Activated naive CD4-positive, alpha-beta T cell treated with anti-CD3 and anti-CD28 coated beads for 36 hours (primary cell): ENCODE results near the gene VWF. TPM values are rescaled to one million over a fixed set of nuclear protein-coding genes. Genes with fewer than 3 reads are reported as not detected.

ENCODE experiments used
- CTCF ChIA-PET: fragments of 350-600 bp; sonication (Branson Sonifier 250); formaldehyde crosslinking; loops from one replicate; lab custom pipeline; 2021; ENCODE audit warnings: antibody characterized with exemption; lab: Charles Lee
- DNase-seq: peaks from one replicate; pipeline ENCODE4 v3.0.0-alpha.2; 2020
- H3K27ac Mint-ChIP-seq: one replicate; pipeline ENCODE4 v1.8.0; 2021; ENCODE audit warnings: mild to moderate bottlenecking, mixed read lengths
- H3K27me3 Mint-ChIP-seq: one replicate; pipeline ENCODE4 v1.8.0; 2021; ENCODE audit warnings: low read depth, mixed read lengths
- H3K36me3 Mint-ChIP-seq: one replicate; pipeline ENCODE4 v1.8.0; 2021; ENCODE audit warnings: low read depth, mixed read lengths
- H3K4me1 Mint-ChIP-seq: one replicate; pipeline ENCODE4 v1.8.0; 2021; ENCODE audit warnings: low read depth, mixed read lengths
- H3K4me3 Mint-ChIP-seq: one replicate; pipeline ENCODE4 v1.8.0; 2021; ENCODE audit warnings: mild to moderate bottlenecking, moderate library complexity, mixed read lengths
- H3K9me3 Mint-ChIP-seq: one replicate; pipeline ENCODE4 v1.8.0; 2021; ENCODE audit warnings: mixed read lengths
- intact Hi-C: fragments of 100-400 bp; cut with micrococcal nuclease; formaldehyde crosslinking; loops from one replicate; pipeline ENCODE4 v1.15.1; 2023
- total RNA-seq, 2 experiments: library from RNA; stranded (reverse); gene quantifications; one replicate each; pipeline ENCODE4 v1.2.3, GENCODE V29; 2021

Gene VWF
- total RNA-seq, 2 experiments from 2014 or later = not detected

DNA sequence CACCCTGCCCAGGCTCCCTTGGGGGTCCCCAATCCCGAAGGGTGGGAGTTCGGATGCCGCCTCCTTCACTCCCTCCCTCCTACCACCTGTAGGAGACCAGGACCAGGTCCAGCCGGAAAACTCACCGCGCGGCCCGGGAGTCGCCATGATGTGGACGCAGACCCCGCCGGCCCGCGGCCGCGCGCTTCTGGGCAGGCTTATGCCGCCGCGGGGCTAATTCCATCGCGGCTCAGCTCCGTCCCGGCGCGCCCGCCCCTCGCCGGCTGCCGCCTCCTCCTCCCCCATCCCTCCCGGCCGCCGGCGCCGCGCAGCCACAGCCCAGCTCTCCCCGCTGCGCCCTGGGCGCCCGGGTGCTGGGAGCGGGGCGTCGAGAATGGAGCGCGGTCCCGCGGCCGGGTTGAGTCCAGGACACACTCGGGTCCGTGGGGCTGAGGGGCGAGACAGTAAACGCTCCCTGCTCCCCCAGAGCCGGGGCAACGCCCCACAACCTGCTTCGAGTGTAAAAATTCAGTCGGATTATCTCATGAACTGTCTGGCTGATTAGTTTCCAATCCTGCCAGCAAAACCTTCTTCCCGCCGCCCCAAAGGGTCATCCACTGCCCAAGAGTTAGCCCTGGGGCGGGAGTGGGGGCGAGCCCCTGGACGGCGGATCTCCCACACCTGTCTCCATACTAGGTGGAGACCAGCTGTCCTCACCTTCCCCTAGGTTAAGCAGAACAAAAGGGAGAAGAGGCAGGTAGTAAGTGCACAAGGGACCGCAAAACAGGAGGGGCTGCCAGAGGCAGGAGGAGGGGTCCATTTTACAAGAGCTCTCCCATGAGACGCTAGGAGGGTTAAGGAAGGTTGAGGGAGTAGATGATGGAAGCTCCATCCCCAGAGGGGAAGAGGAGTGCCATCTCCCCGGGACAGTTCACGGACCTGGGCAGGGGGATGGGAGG lies 179.1 kb downstream of the VWF start, which contains the start of gene ANO2:
TSS of gene ANO2 (minus strand) at position 189 of the 938 bp plus-strand sequence. CDS start at position 147, 42 bp downstream.
- intact Hi-C loops = no loop called here
- Mint-ChIP-seq H3K4me3 (no peak within 1 kb of the TSS), H3K36me3 (no peaks in the 10 kb centered on the region), H3K27me3 (peaks cover 48% of the 10 kb centered on the region), H3K4me1 (peaks cover 2% of the 10 kb centered on the region), H3K9me3 (no peaks in the 10 kb centered on the region), H3K27ac (no peak within 1 kb of the TSS)
- CTCF ChIA-PET = no interaction called here
- no peak for DNase-seq

DNA sequence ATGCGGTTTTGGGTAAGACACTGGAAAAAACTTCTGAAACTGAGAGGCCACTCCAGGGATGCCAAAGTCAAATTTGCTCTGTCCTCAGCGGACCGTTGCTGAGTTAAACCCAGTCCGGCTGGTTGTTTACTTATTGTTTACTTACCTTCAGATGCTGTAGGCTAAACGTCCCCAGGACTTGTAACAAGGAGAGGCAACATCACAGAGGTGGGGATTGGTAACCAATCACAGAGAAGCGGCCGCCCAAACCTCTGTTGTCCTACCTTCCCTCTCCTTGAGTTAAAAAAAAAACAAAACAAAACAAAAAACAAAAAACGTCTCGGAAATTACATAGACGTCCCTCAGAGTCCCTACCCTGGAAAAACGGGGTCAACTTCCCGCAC lies 179.8 kb downstream of the VWF start:
- CTCF ChIA-PET = no interaction called here

DNA sequence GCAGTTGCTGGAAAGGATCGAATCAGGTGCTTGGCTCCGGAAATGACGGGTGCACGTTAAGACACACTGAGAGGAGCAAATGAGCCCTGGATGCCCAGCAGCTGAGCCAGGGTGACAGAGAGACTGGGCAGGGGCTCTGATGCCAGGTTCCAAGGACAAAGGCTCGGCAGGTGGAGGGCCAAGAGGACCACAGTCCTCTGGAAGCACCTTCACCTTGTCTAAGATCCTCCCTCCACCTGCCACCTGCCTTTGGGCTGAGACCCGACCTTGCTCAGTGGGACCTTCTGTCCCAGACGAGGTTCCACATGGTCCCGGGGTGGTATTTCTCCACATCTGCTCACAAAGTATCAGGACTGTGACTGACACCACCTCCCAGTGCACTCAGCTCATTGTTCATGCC lies 180.4 kb downstream of the VWF start:
- peaks cover 2% of the 10 kb centered on the region for H3K4me1 Mint-ChIP-seq
- CTCF ChIA-PET = no interaction called here
- no peak overlapping the region for H3K27ac Mint-ChIP-seq
- no peak for DNase-seq
- no peak overlapping the region for H3K4me3 Mint-ChIP-seq
- H3K9me3 Mint-ChIP-seq = no peaks in the 10 kb centered on the region
- H3K27me3 Mint-ChIP-seq = peaks cover 57% of the 10 kb centered on the region
- intact Hi-C loops = no loop called here
- no peaks in the 10 kb centered on the region for H3K36me3 Mint-ChIP-seq

More for the DNA sequence above, 179.8 kb downstream of the VWF start:
- Mint-ChIP-seq H3K4me3 (no peak overlapping the region), H3K4me1 (peaks cover 2% of the 10 kb centered on the region), H3K36me3 (no peaks in the 10 kb centered on the region), H3K9me3 (no peaks in the 10 kb centered on the region), H3K27ac (no peak overlapping the region), H3K27me3 (peaks cover 54% of the 10 kb centered on the region)
- intact Hi-C loops = no loop called here
- DNase-seq = no peak

DNA sequence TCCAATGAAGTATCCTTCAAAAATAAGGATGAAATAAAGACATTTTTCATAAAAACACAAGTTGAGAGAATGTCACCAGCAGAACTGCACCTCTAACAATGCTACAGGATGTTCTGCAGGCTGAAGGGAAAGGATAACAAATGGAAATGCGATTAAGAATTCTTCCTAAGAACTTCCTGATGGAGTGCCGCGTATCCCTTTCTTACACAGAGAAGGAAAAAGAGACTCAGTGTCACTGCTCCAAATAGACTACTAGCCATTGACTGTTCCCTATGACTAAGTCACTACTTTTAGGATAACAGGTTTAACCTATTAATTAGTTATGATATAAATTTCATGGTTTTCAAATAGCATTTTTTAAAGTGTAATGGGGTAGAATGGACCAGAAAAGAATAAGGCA lies 182.6 kb downstream of the VWF start:
- no peak for DNase-seq
- Mint-ChIP-seq H3K9me3 (no peaks in the 10 kb centered on the region), H3K27me3 (peaks cover 54% of the 10 kb centered on the region), H3K27ac (no peak overlapping the region), H3K4me3 (no peak overlapping the region), H3K4me1 (peaks cover 2% of the 10 kb centered on the region), H3K36me3 (no peaks in the 10 kb centered on the region)
- intact Hi-C loops = no loop called here
- CTCF ChIA-PET = no interaction called here

DNA sequence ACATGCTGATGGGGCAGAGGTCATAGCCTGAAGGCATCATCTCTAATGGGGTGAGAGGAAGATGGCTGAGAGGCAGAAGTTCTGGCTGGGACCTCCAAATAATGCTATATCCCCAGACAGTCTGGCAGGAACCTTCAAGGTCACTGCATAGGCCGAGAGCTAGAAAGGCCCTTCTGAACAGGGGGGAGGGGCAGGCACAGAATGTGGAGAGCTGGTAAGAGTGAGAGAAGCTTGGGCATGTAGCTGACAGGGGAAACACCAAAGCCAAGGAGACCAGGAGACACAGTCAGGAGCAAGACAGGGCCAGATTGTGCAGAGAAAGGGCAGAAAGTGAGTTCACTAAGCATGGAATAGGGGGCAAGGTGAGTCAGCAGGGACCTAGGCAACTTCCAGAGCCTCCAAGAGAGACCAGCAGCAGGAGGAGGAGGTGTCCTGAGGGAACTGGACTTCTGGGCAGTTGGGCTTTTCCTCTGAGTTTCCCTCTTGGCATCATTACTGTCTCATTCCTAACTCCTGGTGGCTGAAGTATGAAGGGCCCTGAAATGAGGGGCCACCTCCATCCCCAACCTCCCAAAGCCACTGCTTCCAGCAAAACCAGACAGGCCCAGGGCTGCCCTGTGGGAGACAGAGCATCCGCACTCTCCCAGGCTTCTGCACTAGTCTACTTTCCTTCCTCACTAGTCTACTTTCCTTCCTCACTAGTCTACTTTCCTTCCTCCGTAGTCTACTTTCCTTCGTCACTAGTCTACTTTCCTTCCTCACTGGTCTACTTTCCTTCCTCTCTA lies 196.5 kb downstream of the VWF start:
- intact Hi-C loops = no loop called here
- peaks cover 16% of the 10 kb centered on the region for H3K27me3 Mint-ChIP-seq
- no peak for DNase-seq
- peaks cover 2% of the 10 kb centered on the region for H3K9me3 Mint-ChIP-seq
- CTCF ChIA-PET = no interaction called here
- no peaks in the 10 kb centered on the region for H3K4me1 Mint-ChIP-seq
- no peaks in the 10 kb centered on the region for H3K36me3 Mint-ChIP-seq
- H3K4me3 Mint-ChIP-seq = no peak overlapping the region
- H3K27ac Mint-ChIP-seq = no peak overlapping the region

DNA sequence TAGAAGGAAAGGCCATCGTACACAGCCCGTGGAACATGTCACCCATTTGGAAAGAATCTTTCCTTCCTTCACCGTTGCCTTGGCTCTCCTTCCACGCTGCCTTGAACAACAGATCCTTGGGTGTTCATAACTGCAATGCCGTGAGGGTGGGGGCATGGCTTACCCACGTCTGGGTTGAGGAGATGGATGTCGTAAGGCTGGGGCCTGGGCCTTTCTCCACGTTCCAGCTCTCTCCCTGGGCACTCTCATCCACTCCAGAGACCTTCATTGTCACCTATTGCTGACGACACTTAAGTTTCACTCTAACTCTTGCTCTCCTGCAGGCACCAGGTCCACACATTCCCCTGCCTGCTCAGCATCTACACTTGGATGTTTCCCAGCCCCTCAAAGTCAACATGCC lies 198.8 kb downstream of the VWF start:
- H3K4me1 Mint-ChIP-seq = no peaks in the 10 kb centered on the region
- no peak overlapping the region for H3K27ac Mint-ChIP-seq
- CTCF ChIA-PET = no interaction called here
- no peak for DNase-seq
- H3K9me3 Mint-ChIP-seq = no peaks in the 10 kb centered on the region
- H3K27me3 Mint-ChIP-seq = peaks cover 12% of the 10 kb centered on the region
- H3K36me3 Mint-ChIP-seq = no peaks in the 10 kb centered on the region
- H3K4me3 Mint-ChIP-seq = no peak overlapping the region
- intact Hi-C loops = no loop called here

DNA sequence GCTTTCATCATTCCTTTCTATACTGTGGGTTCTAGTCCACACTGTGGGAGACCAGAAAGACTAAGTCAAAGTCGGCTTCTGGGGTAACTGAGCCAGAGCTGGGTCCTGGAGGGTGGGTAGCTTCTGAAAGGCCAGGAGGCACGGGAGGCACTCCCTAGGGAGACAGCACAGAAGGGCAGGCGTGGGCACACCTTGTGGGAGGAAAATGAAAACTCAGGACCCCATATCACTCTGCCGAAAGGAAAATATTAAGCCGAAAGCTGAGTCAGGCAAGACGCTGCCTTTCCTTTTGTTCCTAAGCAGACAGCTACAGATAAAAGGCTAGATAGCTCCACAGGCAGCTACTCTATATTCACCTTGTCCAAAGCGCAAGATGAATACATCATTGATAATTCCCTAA lies 200.1 kb downstream of the VWF start:
- no peak for DNase-seq
- H3K27me3 Mint-ChIP-seq = peaks cover 12% of the 10 kb centered on the region
- no peaks in the 10 kb centered on the region for H3K4me1 Mint-ChIP-seq
- intact Hi-C loops = no loop called here
- no peak overlapping the region for H3K4me3 Mint-ChIP-seq
- no peaks in the 10 kb centered on the region for H3K9me3 Mint-ChIP-seq
- CTCF ChIA-PET = no interaction called here
- no peak overlapping the region for H3K27ac Mint-ChIP-seq
- no peaks in the 10 kb centered on the region for H3K36me3 Mint-ChIP-seq

DNA sequence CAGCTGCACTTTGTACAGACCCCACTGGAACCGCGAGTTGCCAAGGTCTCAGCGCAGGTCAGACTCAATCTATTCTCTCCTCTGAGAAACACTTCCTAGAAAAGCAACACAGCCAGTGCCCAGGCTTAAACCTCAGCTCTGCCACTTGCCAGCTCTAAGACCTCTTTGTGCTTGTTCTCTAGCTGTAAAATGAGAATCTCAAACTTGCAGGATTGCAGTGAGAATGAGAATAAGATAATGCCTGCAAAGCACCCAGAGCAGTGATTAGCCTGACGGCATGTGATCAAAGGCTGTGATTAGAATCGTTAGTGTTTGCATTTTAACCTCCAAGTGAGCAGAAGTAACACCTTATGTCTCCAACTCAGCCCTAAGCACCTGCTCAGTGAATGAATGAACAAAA lies 200.7 kb downstream of the VWF start:
- no peaks in the 10 kb centered on the region for H3K9me3 Mint-ChIP-seq
- DNase-seq = no peak
- CTCF ChIA-PET = no interaction called here
- peaks cover 12% of the 10 kb centered on the region for H3K27me3 Mint-ChIP-seq
- no peak overlapping the region for H3K27ac Mint-ChIP-seq
- H3K4me3 Mint-ChIP-seq = no peak overlapping the region
- no peaks in the 10 kb centered on the region for H3K36me3 Mint-ChIP-seq
- H3K4me1 Mint-ChIP-seq = no peaks in the 10 kb centered on the region
- intact Hi-C loops = no loop called here

DNA sequence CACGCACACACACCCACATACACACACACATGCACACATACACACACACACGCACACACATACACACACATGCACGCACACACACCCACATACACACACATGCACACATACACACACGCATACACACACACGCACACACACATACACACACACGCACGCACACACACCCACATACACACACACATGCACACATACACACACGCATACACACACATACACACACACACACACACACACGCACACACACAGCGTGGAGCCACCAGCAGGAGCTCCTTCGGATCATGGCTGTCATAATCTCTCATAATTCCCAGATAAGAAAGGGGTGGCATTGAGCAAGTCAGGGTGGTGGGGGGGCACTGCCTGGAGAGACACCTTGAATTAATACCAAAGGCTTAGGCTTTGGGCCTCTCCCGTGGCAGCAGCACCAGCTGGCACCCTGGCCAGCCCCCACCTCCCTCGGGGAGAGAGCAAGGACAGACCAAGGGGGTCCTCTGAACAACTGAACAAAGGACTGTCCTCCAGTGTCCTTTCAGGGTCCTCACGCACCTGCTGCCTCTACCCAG lies 201.3 kb downstream of the VWF start:
- Mint-ChIP-seq H3K9me3 (no peaks in the 10 kb centered on the region), H3K4me3 (no peak overlapping the region), H3K27ac (no peak overlapping the region), H3K27me3 (peaks cover 12% of the 10 kb centered on the region), H3K4me1 (no peaks in the 10 kb centered on the region), H3K36me3 (no peaks in the 10 kb centered on the region)
- CTCF ChIA-PET = no interaction called here
- intact Hi-C loops = no loop called here
- no peak for DNase-seq

DNA sequence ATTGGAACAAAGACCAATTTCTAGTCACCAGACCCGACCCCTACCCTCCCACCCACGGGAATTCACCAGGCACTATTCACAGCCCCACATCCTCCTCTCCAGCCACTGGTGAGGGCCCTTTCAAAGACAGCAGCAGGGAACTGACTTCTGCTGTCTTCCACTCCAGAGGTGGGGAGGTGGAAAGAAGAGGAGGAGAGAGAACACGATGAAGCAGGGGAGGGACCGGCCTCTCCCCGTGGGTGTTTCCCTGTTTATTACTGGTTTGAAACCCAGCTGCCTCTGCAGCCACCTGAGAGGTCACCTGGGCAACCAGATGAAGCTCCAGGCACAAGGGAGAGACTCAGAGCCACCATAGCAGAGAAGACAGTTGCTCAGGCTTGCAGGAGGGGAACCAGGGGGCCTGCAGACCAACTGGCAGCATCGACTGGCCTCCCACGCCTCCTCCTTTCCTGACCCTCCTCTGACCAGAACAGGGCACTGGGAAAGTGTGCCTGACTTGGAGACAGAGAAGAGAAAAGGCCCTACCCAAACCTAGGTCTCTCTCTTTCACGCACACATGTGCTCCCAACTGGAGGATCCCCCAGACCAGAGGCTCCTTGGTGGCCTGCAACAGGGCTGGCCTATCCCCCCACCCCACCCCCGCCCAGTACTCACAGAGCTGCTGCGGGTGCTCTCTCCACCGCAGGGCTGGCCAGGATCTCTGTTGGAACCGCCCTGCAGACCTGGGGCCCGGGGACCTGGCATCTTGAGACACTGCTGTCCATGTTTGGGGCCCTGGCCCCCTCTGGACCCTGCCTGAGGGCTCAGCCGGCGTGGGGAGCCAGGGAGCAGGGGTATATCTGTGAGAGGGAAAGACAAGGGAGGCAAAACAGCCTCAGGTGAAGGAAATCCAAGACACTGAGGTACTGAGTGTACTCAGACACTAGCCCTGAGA lies 202.2 kb downstream of the VWF start:
- Mint-ChIP-seq H3K4me1 (no peaks in the 10 kb centered on the region), H3K27ac (no peak overlapping the region), H3K4me3 (no peak overlapping the region), H3K27me3 (peaks cover 8% of the 10 kb centered on the region), H3K36me3 (no peaks in the 10 kb centered on the region), H3K9me3 (no peaks in the 10 kb centered on the region)
- no peak for DNase-seq
- intact Hi-C loops = no loop called here
- CTCF ChIA-PET = no interaction called here

DNA sequence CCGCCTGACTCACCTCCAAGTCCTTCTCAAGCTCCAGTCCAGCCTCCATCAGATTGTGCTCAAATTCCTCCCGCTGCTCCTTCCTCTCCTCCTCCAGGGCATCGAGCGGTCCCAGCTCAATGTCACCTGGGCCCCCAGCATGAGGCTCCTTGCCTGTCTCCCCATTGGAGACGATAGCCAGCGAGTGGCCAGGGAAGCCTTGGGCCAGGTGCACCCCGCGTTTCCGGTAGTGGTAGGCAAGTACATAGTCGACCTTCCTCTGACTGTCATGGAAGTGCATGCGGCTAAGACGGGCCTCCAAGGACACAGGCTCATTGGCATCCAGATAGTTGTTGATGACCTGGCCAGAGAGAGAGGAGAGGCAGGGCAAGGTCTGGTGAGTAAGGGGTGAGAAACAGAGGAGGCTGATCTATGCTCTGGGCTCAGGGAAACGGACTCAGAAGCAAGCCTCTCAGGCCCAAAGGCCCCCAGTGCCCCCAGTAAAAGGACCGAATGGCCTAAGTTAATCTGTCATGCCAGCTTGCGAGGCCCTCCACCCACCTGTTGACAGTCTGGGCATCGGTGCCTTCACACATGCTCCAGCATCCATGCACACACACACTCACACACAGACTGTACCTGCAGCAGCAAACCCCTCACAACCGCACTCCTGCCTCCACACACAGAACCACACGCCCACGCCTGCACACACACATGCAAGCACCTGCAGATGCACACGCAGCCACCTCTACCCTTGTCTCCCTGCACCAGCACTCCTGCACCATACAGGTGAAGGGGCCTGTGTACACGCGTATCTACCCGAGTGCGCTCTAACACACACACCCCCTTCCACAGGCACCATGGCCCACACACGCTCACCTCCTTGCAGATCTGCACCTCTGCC lies 203.2 kb downstream of the VWF start:
- Mint-ChIP-seq H3K27me3 (peaks cover 5% of the 10 kb centered on the region), H3K36me3 (no peaks in the 10 kb centered on the region), H3K27ac (no peak overlapping the region), H3K4me1 (no peaks in the 10 kb centered on the region), H3K9me3 (no peaks in the 10 kb centered on the region), H3K4me3 (no peak overlapping the region)
- intact Hi-C loops = no loop called here
- DNase-seq = no peak
- CTCF ChIA-PET = no interaction called here
